ENCODE data around the gene DCAF11.
A peak's percentile ranks its signal among the peaks of the same experiment; 100 is the strongest.

The DCAF11 gene

DNA sequence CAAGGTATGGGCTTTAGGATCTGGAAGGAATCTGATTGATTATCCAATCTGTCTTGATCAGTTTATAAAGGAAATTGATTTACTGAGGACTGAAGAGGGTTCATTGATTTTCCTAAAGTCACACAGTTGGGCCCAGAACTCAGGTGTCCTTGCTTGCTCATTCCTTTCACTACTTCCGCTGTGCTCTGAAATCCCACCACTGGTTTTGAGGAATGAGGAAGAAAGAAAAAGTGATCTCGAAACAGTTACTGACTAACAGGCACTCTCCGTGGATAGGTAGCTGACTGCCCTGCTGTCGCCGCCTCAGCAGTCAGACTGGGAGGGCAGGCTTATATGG is 15.8 kb downstream of the DCAF11 start, which contains the start of gene FITM1:
TSS of gene FITM1 (plus strand) at position 280 of the 337 bp plus-strand sequence. CDS start 905 bp downstream, outside the sequence.
- TF ChIP-seq POLR2A (IDR thresholded peaks at IDR 0.05; ENCODE audit: low read length) = no peak
- no peak for DNase-seq

DNA sequence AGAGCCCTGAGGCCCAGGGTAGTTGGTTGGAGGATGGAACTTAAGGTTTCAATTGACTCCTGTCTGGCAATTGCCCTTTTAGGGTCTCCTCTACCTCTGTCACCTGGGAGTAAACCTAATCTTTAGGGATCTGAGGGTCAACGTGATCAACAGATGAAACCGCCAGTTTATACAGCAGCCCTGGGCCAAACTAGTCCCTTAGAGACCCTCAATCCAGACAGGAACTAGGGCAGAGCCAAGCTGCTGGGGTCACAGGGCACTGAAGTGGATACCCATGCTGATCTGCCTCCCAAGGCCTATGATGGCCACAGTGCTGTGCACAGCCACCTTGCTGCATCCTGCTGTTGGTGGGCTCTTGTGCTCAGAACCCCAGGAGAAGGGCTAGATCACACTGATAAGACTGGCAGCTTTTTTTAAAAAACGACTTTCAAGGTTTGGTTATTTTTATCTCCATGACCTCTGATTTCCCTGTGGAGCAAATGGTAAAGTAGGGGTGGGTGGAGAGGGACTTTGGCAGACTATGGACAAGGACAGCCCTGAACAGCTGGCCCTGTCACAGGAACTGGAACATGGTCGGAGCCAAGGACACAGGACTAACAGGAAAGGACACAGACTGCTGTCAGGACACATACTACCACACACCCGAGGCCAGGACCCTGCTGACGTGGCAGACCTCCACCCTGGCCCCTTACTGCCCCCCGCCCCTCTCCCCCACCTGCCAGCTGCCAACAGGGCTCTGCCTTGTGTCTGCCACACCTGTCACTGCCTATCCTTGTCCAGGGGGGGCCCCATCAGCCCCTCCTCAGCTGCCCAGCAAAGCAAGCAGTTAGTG is 16.4 kb downstream of the DCAF11 start:
- TF ChIP-seq POLR2A (IDR thresholded peaks at IDR 0.05; ENCODE audit: low read length) (no peak), GATA1 (IDR thresholded peaks at IDR 0.05; ENCODE audit: low read depth, low read length) (no peak)
- DNase-seq = no peak

DNA sequence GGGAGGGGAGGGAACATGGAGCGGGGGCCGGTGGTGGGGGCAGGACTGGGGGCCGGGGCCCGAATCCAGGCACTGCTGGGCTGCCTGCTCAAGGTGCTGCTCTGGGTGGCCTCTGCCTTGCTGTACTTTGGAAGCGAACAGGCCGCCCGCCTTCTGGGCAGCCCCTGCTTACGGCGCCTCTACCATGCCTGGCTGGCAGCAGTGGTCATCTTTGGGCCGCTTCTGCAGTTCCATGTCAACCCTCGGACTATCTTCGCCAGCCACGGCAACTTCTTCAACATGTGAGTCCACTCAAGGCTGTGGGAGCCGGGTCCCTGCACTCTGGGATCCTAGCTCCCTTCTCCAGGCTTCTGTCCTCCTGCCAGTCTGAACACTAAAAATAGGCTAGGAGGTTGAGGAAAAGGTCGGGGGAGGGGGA is 17.0 kb downstream of the DCAF11 start:
- no peak for DNase-seq
- TF ChIP-seq POLR2A (IDR thresholded peaks at IDR 0.05; ENCODE audit: low read length) (no peak), GATA1 (IDR thresholded peaks at IDR 0.05; ENCODE audit: low read depth, low read length) (no peak)

DNA sequence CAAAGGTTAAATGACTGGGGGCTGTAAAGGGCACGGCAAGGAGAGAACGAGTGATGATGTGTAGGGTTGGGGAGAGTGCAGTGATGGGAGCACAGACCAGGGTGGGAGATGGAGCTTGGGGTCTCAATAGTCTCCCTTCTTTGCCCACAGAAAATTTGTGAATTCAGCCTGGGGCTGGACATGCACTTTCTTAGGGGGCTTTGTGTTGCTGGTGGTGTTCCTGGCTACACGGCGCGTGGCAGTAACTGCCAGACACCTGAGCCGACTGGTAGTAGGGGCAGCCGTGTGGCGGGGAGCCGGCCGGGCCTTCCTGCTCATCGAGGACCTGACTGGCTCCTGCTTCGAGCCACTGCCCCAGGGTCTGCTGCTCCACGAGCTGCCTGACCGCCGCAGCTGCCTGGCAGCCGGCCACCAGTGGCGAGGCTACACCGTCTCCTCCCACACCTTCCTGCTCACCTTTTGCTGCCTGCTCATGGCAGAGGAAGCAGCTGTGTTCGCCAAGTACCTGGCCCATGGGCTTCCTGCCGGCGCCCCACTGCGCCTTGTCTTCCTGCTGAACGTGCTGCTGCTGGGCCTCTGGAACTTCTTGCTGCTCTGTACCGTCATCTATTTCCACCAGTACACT is 17.6 kb downstream of the DCAF11 start:
- no peak for DNase-seq
- TF ChIP-seq GATA1 (IDR thresholded peaks at IDR 0.05; ENCODE audit: low read depth, low read length) (no peak), POLR2A (IDR thresholded peaks at IDR 0.05; ENCODE audit: low read length) (no peak)

DNA sequence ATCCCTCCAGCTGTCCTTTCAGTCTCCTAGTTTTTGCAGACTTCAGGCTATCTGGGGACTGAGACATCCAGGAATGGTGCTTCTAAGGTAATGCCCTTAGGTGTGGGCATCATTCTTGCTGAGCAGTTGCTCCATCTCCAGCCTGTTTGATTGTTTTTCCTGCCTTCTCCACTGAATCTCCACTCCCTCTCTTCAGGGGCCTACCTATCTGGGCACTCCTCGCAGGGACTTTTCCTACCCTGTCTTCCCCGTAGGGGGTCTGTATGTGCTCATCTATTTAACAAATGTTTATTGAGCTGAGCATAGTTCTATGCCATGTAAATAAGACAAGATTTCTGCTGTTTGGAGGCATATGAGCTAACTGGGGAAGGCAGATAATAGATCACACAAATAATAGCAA is 18.4 kb downstream of the DCAF11 start:
- TF ChIP-seq GATA1 (IDR thresholded peaks at IDR 0.05; ENCODE audit: low read depth, low read length) (no peak), POLR2A (IDR thresholded peaks at IDR 0.05; ENCODE audit: low read length) (no peak)
- no peak for DNase-seq

DNA sequence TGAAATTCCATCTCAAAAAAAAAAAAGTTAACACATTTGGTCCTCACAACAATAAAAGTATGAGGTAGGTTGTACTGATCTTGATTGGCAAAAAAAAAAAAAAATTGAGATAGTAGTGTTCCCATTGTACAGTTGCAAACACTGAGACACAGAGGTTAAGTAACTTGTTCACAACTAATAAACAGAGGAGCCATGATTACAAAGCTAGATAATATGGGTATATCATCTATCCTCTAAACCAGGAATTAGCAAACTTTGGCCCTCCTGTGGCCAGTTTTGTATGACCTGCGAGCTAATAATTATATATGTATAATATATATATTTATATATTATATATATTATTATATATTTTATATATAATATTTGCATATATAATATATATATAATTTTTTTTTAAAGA is 19.2 kb downstream of the DCAF11 start:
- TF ChIP-seq POLR2A (IDR thresholded peaks at IDR 0.05; ENCODE audit: low read length) (no peak), GATA1 (IDR thresholded peaks at IDR 0.05; ENCODE audit: low read depth, low read length) (no peak)
- DNase-seq = no peak

DNA sequence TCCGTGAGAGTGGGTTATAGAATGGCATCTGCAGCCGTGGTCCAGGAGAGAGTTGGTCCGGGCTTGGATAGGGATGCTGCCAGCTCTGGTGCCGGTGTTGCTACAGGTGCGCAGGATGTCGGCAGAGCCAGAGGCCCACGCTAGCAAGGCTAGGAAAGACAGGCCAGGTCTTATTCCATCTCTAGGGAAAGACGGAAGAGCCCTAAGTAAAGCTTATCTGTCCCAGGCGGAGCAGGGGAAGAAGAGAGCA is 20.9 kb downstream of the DCAF11 start:
- DNase-seq = no peak
- TF ChIP-seq POLR2A (IDR thresholded peaks at IDR 0.05; ENCODE audit: low read length) = no peak
- no peak for TF ChIP-seq GATA1 (IDR thresholded peaks at IDR 0.05; ENCODE audit: low read depth, low read length)

DNA sequence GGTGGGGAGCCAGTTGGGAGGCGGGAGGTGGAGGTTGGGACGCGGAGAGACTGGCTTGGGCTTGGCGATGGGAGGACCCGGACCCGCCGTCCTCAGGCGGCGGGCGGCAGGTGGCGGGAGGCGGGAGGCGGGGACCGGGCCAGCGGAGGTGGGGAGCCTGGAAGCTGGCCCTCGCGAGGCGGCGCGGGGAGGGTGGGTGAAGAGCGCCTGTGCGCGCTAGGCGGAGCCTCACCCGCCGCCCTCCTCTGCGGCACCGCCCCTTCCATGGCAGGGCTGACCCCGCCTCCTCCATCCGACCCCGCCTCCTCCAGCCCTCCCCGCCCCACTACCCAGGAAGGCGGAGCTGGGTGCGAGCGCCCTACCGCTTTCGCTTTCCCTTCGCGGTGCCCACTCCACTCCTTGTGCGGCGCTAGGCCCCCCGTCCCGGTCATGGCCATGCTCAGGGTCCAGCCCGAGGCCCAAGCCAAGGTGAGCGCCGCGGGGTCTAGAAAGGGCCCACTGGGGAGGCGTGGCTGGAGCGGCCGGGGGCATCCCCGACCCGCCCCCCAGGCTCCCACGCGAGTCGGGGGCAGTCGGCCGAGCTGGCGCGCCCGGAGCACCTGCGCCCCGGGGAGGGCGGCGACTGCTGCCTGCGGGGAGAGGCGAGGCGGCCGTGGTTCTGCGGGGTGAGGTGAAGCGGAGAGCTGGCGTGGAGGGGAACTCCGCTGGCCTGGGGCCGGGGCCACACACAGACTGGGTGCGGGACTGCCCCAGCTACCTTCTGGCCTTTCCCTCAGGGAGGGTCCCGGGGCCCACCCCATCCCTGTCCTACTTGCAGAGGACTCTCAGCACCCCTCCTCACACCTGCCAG is 21.5 kb downstream of the DCAF11 start, which contains the start of gene PSME1:
TSS of gene PSME1 (plus strand) at position 361 of the 850 bp plus-strand sequence. CDS start at position 430, 69 bp downstream.
- DNase-seq = peak; percentile 95 to 98
- TF ChIP-seq GATA1 (IDR thresholded peaks at IDR 0.05; ENCODE audit: low read depth, low read length) (no peak), POLR2A (IDR thresholded peaks at IDR 0.05; ENCODE audit: low read length) (peak; percentile 68)

DNA sequence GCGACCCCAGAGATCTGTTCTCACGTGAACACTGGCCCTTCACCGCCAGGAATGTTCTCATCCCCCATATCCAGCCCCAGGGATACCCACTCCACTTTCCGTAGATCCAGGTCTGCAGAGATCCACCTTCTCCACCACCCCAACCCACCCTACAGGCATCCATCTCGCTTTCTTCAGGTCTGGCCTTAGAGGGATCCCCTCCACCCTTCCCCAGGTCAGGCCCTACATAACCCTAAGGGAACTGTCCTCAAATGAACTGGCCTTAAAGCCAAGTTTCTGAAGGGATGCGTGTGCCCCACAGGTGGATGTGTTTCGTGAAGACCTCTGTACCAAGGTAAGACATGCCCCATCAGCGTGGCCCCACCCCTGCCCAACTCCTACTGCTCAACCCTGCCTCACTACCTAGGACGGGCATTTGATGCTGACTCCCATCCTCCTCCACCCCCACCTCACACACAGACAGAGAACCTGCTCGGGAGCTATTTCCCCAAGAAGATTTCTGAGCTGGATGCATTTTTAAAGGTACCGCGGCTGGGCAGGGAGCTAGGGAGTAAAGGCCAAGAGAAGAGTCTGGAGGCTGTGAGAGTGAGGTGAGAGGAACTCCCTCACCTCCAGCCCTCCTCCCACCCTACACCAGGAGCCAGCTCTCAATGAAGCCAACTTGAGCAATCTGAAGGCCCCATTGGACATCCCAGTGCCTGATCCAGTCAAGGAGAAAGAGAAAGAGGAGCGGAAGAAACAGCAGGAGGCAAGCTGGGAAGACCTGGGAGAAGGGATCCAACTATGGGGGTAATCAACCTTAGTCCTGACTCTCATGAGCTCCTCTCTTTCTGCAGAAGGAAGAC is 22.3 kb downstream of the DCAF11 start:
- TF ChIP-seq GATA1 (IDR thresholded peaks at IDR 0.05; ENCODE audit: low read depth, low read length) = no peak
- TF ChIP-seq POLR2A (IDR thresholded peaks at IDR 0.05; ENCODE audit: low read length) = no peak

DNA sequence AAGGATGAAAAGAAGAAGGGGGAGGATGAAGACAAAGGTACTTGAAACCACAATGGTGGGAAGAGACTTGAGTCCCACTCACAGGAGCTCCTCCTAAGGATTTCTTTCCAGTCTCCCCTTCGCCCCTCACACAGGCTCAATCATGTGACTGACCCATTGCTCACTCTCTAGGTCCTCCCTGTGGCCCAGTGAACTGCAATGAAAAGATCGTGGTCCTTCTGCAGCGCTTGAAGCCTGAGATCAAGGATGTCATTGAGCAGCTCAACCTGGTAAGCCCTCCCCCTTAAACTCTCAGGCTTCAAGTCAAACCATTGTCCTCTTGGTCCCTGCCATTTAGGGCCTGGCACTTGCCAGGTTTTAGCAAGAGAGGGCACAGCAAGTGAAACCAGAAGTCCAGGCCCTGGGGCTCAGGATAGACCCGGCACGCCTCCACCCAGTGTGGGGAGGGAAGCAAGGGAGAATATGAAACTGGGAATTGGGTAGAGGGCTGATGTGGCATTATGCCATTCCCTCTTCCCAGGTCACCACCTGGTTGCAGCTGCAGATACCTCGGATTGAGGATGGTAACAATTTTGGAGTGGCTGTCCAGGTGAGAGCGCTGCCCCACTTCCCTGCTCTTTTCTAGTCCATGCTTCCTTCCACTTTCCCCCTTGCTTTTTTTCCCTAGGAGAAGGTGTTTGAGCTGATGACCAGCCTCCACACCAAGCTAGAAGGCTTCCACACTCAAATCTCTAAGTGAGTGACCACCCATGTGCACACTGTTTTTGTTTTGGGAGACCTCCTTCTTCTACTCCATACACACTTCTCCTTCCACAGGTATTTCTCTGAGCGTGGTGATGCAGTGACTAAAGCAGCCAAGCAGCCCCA is 23.2 kb downstream of the DCAF11 start:
- TF ChIP-seq GATA1 (IDR thresholded peaks at IDR 0.05; ENCODE audit: low read depth, low read length) (no peak), POLR2A (IDR thresholded peaks at IDR 0.05; ENCODE audit: low read length) (no peak)
- no peak for DNase-seq

More for the DNA sequence above, 22.3 kb downstream of the DCAF11 start:
- DNase-seq = no peak

DNA sequence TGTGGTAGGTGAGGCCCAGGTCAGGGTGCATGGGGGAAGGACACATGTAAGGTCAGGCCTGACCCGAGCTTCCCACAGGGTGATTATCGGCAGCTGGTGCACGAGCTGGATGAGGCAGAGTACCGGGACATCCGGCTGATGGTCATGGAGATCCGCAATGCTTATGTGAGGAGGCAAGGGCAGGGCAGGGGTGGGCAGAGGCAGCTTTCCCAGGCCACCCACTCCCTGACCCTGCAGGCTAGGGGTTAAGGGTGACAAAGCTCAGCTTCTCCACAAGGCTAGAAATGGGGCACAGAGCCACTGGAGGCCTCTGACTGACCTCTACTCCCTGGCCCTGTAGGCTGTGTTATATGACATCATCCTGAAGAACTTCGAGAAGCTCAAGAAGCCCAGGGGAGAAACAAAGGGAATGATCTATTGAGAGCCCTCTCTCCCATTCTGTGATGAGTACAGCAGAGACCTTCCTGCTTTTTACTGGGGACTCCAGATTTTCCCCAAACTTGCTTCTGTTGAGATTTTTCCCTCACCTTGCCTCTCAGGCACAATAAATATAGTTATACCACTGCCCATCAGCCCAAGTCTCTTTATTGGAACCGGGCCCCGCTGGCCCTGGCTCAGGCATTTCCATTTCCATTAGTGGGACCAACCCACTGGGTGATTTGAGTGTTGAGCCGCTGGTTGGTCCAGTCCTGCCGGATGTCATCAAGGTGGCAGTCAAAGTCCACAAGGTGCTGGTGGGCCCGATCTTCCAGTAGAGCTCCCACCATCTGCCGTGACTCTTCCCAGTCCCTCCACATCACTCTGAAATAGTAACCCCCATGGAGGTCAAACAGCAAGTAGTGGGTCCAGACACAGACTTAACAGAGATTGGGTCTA is 24.1 kb downstream of the DCAF11 start:
- TF ChIP-seq POLR2A (IDR thresholded peaks at IDR 0.05; ENCODE audit: low read length) (no peak), GATA1 (IDR thresholded peaks at IDR 0.05; ENCODE audit: low read depth, low read length) (no peak)
- DNase-seq = no peak

All from erythroblast (primary cell).